Rectal smooth muscle tissue (tissue), 1 donor: Measurements from ENCODE around the gene ERICH6.

ENCODE experiments used
- H3K27ac ChIP-seq: one replicate; pipeline ENCODE4 v1.7.0; 2013; ENCODE audit warnings: low read depth, low read length, inconsistent platforms
- H3K27me3 ChIP-seq: one replicate; pipeline ENCODE4 v1.7.0; 2013; ENCODE audit warnings: low read length; ENCODE audit not compliant: control insufficient read depth, insufficient read depth
- H3K36me3 ChIP-seq: one replicate; pipeline ENCODE4 v1.7.0; 2013; ENCODE audit warnings: low read length; ENCODE audit not compliant: control insufficient read depth, insufficient read depth
- H3K4me1 ChIP-seq: one replicate; pipeline ENCODE4 v1.7.0; 2013; ENCODE audit warnings: low read length; ENCODE audit not compliant: control insufficient read depth, insufficient read depth
- H3K4me3 ChIP-seq: one replicate; pipeline ENCODE4 v1.7.0; 2013; ENCODE audit warnings: low read length
- H3K9ac ChIP-seq: one replicate; pipeline ENCODE4 v1.7.0; 2013; ENCODE audit warnings: low read length

ERICH6 gene

DNA sequence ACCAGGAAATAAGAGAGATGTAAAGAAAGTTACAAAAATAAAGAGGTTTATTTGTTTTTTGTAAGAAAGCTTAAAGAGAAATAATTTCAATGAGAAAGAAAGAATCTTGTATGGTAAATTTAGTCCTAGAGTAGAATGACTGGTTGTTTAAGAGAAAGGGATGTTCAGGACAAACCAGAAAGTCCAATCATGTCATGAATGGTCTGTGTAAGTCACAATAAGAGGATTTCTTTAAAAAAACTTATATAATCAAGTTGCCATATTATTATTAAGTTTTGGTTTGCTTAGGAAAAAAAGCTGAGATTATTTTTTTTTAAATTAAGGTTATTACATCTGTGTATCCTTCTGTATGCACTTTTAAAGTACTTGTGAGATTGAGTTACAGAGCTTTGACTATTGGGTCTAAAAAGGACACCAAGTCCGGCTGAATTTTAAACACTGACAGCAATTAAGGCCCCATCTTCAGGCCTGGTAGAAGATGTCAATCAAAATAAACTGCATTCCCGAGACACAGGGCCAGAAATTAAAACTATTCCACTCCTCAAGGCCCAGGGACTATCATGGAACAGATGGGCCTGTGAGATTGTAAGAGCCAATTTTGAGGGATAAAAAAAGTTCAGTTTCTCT lies 12.2 kb downstream of the ERICH6 start:
- Histone ChIP-seq H3K36me3 (no peaks in the 10 kb centered on the region), H3K27me3 (no peaks in the 10 kb centered on the region), H3K4me3 (no peak overlapping the region), H3K27ac (no peak overlapping the region), H3K4me1 (no peaks in the 10 kb centered on the region), H3K9ac (no peak overlapping the region)

DNA sequence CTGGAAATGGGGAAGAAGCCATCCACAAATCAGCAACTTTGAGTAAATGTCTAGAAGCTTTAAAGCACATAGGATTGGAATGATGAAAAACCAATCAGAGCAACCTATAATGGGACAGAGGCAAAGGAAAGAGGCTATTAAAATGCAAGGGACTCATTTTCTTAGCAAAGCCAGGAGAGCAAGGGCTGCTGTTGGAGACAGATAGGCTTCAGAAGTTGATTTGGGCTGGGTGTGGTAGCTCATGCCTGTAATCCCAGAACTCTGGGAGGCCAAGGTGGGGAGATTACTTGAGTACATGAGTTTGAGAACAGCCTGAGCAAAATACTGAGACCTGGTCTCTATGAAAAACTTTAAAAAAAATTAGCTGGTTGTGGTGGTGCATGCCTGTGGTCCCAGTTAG lies 16.1 kb downstream of the ERICH6 start:
- Histone ChIP-seq H3K9ac (no peak overlapping the region), H3K4me1 (no peaks in the 10 kb centered on the region), H3K36me3 (no peaks in the 10 kb centered on the region)

DNA sequence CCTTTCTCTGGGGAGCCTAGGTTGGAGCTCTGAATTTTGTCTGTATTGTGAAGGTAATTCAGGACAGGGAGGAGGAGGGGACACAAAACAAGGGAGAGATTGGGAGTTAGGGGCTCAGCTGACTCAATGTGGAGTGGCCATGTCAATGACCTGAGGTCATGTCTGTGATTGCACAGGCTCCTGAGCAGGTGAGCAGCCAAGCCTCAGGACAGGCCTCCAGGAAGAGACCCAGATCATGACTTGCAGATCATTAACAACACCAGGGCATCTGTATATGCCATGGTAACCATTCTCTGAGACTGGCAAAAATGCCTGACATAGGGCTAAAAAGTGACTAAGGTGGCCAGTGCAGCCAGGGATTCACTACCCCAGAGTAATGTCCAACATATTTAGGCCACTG lies 20.9 kb downstream of the ERICH6 start:
- H3K4me3 ChIP-seq: no peak overlapping the region
- no peaks in the 10 kb centered on the region for H3K27me3 ChIP-seq
- H3K27ac ChIP-seq: no peak overlapping the region
- H3K36me3 ChIP-seq: no peaks in the 10 kb centered on the region
- H3K4me1 ChIP-seq: no peaks in the 10 kb centered on the region
- H3K9ac ChIP-seq: no peak overlapping the region

More for the DNA sequence above, 16.1 kb downstream of the ERICH6 start:
- Histone ChIP-seq H3K4me3 (no peak overlapping the region), H3K27me3 (no peaks in the 10 kb centered on the region), H3K27ac (no peak overlapping the region)

GRCh38 chr3:150682279-150682678 lies 21.4 kb downstream of the ERICH6 start:
- no peak overlapping the region for H3K4me3 ChIP-seq
- no peak overlapping the region for H3K27ac ChIP-seq
- no peaks in the 10 kb centered on the region for H3K27me3 ChIP-seq
- no peak overlapping the region for H3K9ac ChIP-seq
- no peaks in the 10 kb centered on the region for H3K36me3 ChIP-seq
- H3K4me1 ChIP-seq: no peaks in the 10 kb centered on the region

DNA sequence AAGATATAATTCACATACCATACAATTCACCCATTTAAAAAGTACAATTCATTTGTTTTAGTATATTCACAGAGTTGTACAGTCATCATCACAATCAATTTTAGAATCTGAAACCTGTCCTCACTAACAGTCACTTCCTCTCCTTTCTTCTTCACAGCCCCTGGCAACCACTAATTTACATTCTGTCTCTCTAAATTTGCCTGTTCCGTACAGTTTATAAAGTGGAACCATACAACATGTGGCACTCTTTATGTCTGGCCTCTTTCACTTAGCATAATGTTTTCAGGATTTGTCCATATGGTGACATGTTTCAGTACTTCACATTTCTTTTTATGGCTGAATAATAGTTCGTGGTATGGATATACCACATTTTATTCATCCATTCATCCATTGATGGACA lies 22.7 kb downstream of the ERICH6 start:
- Histone ChIP-seq H3K4me3 (no peak overlapping the region), H3K27ac (no peak overlapping the region), H3K36me3 (no peaks in the 10 kb centered on the region), H3K27me3 (no peaks in the 10 kb centered on the region), H3K4me1 (no peaks in the 10 kb centered on the region), H3K9ac (no peak overlapping the region)

DNA sequence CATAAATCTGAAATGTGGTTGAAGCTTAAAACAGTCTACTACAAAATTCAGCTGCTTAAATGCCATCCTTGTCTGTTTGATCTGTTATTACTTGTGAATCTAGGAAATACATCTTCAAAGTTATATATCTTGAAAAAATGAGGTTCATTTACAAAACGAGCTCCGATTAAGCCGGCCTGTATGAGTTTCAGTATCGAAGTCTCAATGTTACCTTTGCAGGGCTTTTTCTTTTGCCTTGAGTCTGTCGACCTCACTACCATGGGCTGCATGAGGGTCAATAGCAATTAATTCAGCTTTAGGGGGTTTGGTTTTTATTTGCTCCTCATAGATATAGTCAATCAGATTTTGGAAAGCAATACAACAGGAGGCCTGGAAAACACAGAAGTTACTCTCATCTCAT lies 23.2 kb downstream of the ERICH6 start:
- Histone ChIP-seq H3K36me3 (no peaks in the 10 kb centered on the region), H3K4me1 (no peaks in the 10 kb centered on the region), H3K27me3 (no peaks in the 10 kb centered on the region), H3K27ac (no peak overlapping the region), H3K9ac (no peak overlapping the region), H3K4me3 (no peak overlapping the region)

DNA sequence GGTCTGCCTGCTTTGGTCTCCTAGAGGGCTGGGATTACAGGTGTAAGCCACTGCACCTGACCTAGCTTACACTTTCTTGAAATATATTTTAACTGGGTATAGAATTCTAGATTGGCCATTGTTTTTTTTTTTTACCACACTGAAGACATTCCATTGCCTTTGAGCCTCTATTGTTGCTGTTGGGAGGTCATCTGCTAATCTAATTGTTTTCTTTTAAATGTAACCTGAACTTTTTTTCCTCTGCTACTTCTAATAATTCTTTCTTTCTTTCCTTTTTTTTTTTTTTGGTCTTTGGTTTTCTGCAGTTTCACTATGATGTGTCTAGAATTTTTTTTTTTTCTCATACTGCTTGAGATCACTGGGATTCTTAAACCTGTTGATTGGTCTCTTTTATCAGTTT lies 28.1 kb downstream of the ERICH6 start:
- Histone ChIP-seq H3K27ac (no peak overlapping the region), H3K36me3 (no peaks in the 10 kb centered on the region), H3K27me3 (no peaks in the 10 kb centered on the region), H3K9ac (no peak overlapping the region), H3K4me3 (no peak overlapping the region), H3K4me1 (no peaks in the 10 kb centered on the region)

- H3K27ac ChIP-seq: no peak overlapping the region
- H3K4me1 ChIP-seq: no peaks in the 10 kb centered on the region
- no peaks in the 10 kb centered on the region for H3K27me3 ChIP-seq
- no peaks in the 10 kb centered on the region for H3K36me3 ChIP-seq
- H3K4me3 ChIP-seq: no peak overlapping the region
- H3K9ac ChIP-seq: no peak overlapping the region
Observed at GRCh38 chr3:150673966-150674365, 29.8 kb downstream of the ERICH6 start.

DNA sequence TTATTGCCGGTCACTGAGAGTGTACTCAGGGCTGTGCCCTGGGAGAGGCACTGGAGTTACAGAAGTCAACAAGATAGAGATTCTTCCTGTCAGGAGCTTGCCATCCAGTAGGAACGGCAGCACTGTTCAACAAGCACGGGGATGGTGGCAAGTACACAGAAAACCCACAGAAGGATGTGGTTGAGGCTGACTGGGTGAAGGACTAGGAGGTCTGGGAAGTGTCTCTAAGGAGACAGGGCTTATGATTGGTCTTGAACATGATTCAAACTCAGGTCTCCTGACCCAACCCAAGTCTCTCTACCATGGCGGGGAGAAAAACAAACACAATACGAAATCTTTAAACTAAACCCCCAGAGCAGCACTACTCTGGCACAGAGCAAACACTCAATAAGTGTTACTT lies 37.6 kb downstream of the ERICH6 start:
- H3K36me3 ChIP-seq: no peaks in the 10 kb centered on the region
- H3K27ac ChIP-seq: no peak overlapping the region
- H3K4me3 ChIP-seq: no peak overlapping the region
- no peaks in the 10 kb centered on the region for H3K4me1 ChIP-seq
- H3K9ac ChIP-seq: no peak overlapping the region
- H3K27me3 ChIP-seq: no peaks in the 10 kb centered on the region

DNA sequence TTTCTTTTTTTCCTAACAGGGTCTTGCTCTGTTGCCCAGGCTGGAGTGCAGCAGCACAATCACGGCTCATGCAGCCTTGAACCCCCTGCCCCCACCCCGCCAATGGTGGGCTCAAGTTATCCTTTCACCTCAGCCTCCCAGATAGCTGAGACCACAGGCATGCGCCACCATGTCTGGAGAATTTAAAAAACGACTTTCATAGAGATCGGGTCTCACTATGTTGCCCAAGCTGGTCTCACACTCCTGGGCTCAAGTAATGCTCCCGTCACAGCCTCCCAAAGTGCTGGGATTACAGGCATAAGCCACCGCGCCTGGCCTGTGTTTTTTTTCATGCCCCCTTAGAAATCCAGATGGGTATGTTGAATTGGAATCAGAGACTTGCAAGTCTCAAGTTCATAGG lies 40.3 kb downstream of the ERICH6 start:
- H3K4me3 ChIP-seq: no peak overlapping the region
- H3K27me3 ChIP-seq: no peaks in the 10 kb centered on the region

GRCh38 chr3:150662410-150663200 lies 41.1 kb downstream of the ERICH6 start:
- Histone ChIP-seq H3K9ac (no peak overlapping the region), H3K36me3 (no peaks in the 10 kb centered on the region), H3K4me1 (no peaks in the 10 kb centered on the region), H3K27me3 (no peaks in the 10 kb centered on the region), H3K27ac (no peak overlapping the region), H3K4me3 (no peak overlapping the region)

More for the DNA sequence above, 40.3 kb downstream of the ERICH6 start:
- Histone ChIP-seq H3K4me1 (no peaks in the 10 kb centered on the region), H3K9ac (no peak overlapping the region), H3K27ac (no peak overlapping the region), H3K36me3 (no peaks in the 10 kb centered on the region)

GRCh38 chr3:150656316-150656715 lies 47.4 kb downstream of the ERICH6 start:
- H3K4me3 ChIP-seq: no peak overlapping the region
- H3K27ac ChIP-seq: no peak overlapping the region
- H3K27me3 ChIP-seq: no peaks in the 10 kb centered on the region
- no peaks in the 10 kb centered on the region for H3K4me1 ChIP-seq
- H3K36me3 ChIP-seq: no peaks in the 10 kb centered on the region
- no peak overlapping the region for H3K9ac ChIP-seq

DNA sequence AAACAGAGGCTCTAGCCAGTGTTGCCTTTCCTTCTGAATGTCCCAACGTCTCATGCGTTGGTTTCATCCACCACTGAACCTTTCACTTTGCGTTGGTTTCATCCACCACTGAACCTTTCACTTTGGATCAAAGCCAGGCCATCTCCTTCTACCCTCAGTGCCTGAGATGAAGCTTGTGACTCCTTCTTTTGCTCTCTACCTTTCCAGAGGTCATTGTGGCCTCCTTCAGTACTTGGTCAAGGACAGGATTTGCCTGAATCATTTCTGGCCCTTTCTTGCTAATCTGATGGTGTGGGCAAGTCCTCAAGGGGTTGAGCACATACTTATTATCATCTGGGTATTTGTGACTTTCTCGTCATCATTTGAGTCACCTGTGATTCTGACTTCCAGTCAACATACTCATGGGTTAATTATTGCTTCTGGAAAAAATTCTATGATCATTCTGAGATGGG lies 50.6 kb downstream of the ERICH6 start:
- Histone ChIP-seq H3K27me3 (no peaks in the 10 kb centered on the region), H3K9ac (no peak overlapping the region), H3K4me3 (no peak overlapping the region), H3K36me3 (no peaks in the 10 kb centered on the region), H3K27ac (no peak overlapping the region), H3K4me1 (no peaks in the 10 kb centered on the region)
